ENCODE data around the gene ABCC11.

The ABCC11 gene

GRCh38 chr16:48161906-48162305, 85.4 kb downstream of the ABCC11 start:
- no peak for DNase-seq (ENCODE audit: low spot score)

- DNase-seq (ENCODE audit: low spot score), result no peak
These were observed 86.8 kb downstream of the ABCC11 start for GRCh38 chr16:48160575-48160974.

- DNase-seq (ENCODE audit: low spot score), result peak; percentile 92
These were observed 89.0 kb downstream of the ABCC11 start for GRCh38 chr16:48158296-48158695.

DNA sequence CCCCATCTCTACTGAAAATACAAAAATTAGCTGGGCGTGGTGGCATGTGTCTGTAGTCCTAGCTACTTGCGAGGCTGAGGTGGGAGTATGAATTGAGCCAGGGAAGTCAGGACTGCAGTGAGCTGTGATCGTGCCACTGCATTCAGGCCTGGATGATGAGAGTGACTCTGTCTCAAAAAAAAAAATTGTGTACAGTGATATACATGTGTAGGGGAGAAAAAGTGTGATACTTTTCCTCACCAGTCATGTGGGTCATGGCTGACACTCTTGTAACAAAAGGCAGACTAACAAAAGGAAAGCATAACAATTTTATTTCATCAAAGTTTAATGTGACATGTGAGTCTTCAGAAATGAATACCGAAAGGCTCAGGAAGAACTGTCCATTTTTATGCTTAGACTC, 89.5 kb downstream of the ABCC11 start:
- DNase-seq (ENCODE audit: low spot score), result no peak

GRCh38 chr16:48157302-48157701, 90.0 kb downstream of the ABCC11 start:
- no peak for DNase-seq (ENCODE audit: low spot score)

GRCh38 chr16:48156790-48157209, 90.5 kb downstream of the ABCC11 start:
- DNase-seq (ENCODE audit: low spot score), result peak; percentile 81

- peak; percentile 94 for DNase-seq (ENCODE audit: low spot score)
These were observed 91.2 kb downstream of the ABCC11 start, which contains the start of gene ABCC12 for GRCh38 chr16:48155926-48156789. ABCC12 (minus strand) TSS chr16:48155993; CDS start chr16:48146424, 9,569 bp downstream.

GRCh38 chr16:48153774-48154173, 93.6 kb downstream of the ABCC11 start:
- no peak for DNase-seq (ENCODE audit: low spot score)

DNA sequence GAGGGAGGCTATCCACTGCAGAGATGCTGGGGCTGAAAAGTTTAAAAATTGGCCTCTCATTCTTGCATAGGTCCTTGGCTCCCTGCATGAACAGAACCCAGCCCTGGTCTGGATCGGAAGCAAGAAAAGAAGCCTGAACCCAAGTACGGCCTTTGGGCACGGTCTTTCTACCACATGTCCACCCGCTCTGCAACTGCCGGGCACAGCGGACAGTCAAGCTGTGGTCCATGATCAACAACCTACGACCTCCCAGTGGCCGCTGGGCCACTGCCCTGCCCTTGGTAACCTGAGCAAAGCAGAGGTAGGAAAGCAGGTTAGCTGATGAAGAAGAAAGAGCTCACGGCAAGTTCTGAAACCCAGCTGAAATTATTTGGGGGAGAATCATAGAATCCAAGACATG, 95.1 kb downstream of the ABCC11 start:
- DNase-seq (ENCODE audit: low spot score), result no peak

GRCh38 chr16:48150707-48151106, 96.6 kb downstream of the ABCC11 start:
- no peak for DNase-seq (ENCODE audit: low spot score)

DNA sequence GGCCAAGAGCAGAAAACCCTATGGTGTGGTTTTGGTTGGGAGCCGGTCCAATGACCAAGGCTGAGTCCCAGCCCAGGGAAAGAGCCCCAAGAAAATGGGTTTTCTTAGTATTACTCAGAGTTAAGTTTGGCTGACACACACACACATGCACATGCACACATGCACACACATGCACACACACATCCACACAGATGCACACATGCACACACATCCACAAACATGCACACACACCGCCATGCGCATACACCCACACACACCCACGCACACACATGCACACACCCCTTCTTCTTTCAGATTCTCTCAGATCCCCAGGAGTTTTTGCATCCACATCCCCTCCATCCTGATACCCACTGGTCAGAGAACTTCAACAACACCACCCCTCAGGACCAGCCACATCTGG, 100.6 kb downstream of the ABCC11 start:
- no peak for DNase-seq (ENCODE audit: low spot score)

GRCh38 chr16:48146131-48146530, 101.2 kb downstream of the ABCC11 start:
- no peak for DNase-seq (ENCODE audit: low spot score)

- no peak for DNase-seq (ENCODE audit: low spot score)
These were observed 103.4 kb downstream of the ABCC11 start for GRCh38 chr16:48143812-48144368.

- no peak for DNase-seq (ENCODE audit: low spot score)
These were observed 106.5 kb downstream of the ABCC11 start for GRCh38 chr16:48140821-48141220.

GRCh38 chr16:48139517-48139916, 107.8 kb downstream of the ABCC11 start:
- DNase-seq (ENCODE audit: low spot score), result no peak

- DNase-seq (ENCODE audit: low spot score), result no peak
These were observed 108.8 kb downstream of the ABCC11 start for GRCh38 chr16:48138543-48138942.

- no peak for DNase-seq (ENCODE audit: low spot score)
These were observed 109.5 kb downstream of the ABCC11 start for GRCh38 chr16:48137822-48138221.

DNA sequence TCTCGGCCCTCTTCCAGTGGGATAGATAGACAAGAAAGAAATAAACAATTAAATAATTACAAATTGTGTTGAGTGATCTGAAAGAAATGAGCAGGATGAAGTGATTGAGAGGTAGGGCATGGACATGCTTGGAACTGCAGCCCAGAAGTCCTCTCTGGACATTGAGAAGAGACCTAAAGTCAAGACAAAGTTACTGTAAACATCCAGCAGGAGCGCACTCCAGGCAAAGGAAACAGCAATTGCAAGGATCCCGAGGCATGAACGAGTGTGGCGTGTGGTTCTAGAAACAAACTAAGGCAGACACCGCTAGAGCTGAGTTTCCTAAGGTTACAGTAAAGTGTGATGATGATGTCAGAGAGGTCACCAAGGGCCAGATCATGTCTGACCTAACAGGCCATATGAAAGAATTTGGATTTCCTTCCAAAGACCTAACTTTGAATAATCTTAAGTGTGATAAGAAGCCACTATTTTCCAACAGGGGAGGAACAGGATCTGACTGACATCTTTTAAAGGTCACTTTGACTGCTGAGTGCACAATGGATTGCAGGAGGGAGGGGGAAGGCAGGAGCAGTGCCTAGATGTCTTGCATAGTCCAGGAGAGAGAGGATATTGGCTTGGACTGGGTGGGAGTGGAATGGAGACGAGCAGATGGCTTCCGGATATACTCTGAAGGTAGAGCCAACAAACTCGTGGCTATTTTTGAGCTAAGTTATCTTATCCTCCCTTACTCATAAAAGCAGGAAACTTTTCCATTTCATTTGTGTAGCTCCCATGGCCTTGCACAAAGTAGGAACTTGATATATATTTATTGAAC, 110.6 kb downstream of the ABCC11 start:
- DNase-seq (ENCODE audit: low spot score), result no peak

DNA sequence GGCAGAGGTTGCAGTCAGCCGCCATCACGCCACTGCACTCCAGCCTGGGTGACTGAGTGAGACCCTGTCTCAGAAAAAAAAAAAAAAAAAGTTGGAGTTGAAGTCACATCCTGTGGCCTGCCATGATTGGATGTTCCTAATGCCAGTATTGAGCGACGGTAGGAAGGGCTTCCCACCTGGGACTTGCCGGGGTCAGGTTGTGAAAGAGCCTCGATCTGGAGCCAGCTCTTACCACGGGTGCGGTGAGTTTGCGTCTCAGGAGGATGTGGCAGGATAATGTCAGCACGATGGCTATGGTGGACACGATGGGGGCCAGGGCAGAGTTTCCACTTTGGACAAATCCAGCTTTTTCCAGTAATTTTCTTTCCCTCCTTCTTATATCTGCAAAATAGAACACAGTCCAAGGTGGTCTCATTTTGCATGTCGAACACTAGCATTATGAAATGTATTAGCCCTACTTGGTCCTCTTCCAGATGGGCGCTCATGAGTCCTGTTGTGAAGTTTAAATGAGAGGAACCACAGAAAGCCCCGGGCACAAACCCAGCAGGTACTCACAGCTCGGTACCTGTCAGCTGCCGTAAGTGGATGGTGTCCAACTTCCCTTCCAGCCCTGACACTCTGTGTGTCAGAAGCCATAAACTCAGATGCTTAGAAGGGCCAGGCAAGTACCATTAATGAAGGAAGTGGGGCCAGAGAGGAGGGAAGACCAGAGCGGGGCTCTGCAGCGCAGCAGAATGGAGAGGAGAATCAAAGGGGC, 113.7 kb downstream of the ABCC11 start:
- DNase-seq (ENCODE audit: low spot score), result no peak

DNA sequence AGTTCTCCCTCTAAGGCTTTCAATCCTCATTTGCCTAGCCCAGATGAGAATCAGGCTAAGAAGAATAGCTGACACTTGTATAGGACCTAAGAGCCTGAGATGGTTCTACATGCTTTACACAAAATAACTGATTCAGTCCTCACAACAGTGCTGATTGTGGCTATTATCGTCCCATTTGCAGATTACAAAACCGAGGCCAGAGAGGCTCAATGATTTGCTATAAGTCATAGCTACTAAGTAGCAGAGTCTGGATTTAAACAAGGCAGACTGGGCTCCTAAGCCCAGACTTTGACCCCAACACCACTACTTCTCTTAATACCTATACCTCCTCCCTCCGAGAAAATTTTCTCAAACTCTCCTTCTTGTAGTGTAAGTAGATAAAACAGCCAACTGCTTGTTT, 114.6 kb downstream of the ABCC11 start:
- no peak for DNase-seq (ENCODE audit: low spot score)

- DNase-seq (ENCODE audit: low spot score), result no peak
These were observed 116.0 kb downstream of the ABCC11 start for GRCh38 chr16:48131201-48131935.

Data from SW480 (cell line).